A204.1 (cell line): ENCODE results near the gene RTEL1.
"Not testable (repeated sequence)": the region's sequence is repeated elsewhere in the genome, so short reads cannot be mapped to it uniquely, and the experiment has no call there.

Experiments used
- FAIRE-seq: peaks from 2 replicates; lab custom pipeline; 2012; peaks lifted over from hg19 to GRCh38; lab: Jason Lieb, UNC

RTEL1 gene

GRCh38 chr20:63627129-63627750, 30.9 kb upstream of the RTEL1 start:
- FAIRE-seq, result no peak

GRCh38 chr20:63627751-63628245, 30.3 kb upstream of the RTEL1 start:
- no peak for FAIRE-seq

GRCh38 chr20:63628246-63628975, 29.7 kb upstream of the RTEL1 start:
- FAIRE-seq, result no peak

- not testable (repeated sequence) for FAIRE-seq
Observed at GRCh38 chr20:63630956-63631355, 27.2 kb upstream of the RTEL1 start.

- not testable (repeated sequence) for FAIRE-seq
Observed at GRCh38 chr20:63631426-63631825, 26.7 kb upstream of the RTEL1 start.

- no peak for FAIRE-seq
Observed at GRCh38 chr20:63633732-63634131, 24.4 kb upstream of the RTEL1 start.

- no peak for FAIRE-seq
Observed at GRCh38 chr20:63635431-63636141, 22.5 kb upstream of the RTEL1 start.

- no peak for FAIRE-seq
Observed at GRCh38 chr20:63636752-63637628, 21.1 kb upstream of the RTEL1 start.

GRCh38 chr20:63639093-63639975, 18.8 kb upstream of the RTEL1 start:
- FAIRE-seq, result no peak

- FAIRE-seq, result no peak
Observed at GRCh38 chr20:63640086-63640485, 18.0 kb upstream of the RTEL1 start.

- not testable (repeated sequence) for FAIRE-seq
Observed at GRCh38 chr20:63640686-63641085, 17.4 kb upstream of the RTEL1 start.

GRCh38 chr20:63641146-63641791, 16.8 kb upstream of the RTEL1 start:
- FAIRE-seq, result no peak

- FAIRE-seq, result no peak
Observed at GRCh38 chr20:63641792-63642523, 16.2 kb upstream of the RTEL1 start.

GRCh38 chr20:63642527-63643247, 15.4 kb upstream of the RTEL1 start:
- no peak for FAIRE-seq

GRCh38 chr20:63643499-63643898, 14.6 kb upstream of the RTEL1 start:
- no peak for FAIRE-seq

- no peak for FAIRE-seq
Observed at GRCh38 chr20:63643946-63644345, 14.2 kb upstream of the RTEL1 start.

- FAIRE-seq, result no peak
Observed at GRCh38 chr20:63645218-63645617, 12.9 kb upstream of the RTEL1 start.

GRCh38 chr20:63648190-63648589, 9.9 kb upstream of the RTEL1 start:
- FAIRE-seq, result no peak

- FAIRE-seq, result no peak
Observed at GRCh38 chr20:63648895-63649589, 9.1 kb upstream of the RTEL1 start.
